WI38 (cell line): Measurements from ENCODE around the gene TNFAIP8L3.

Experiments
- H3K4me3 ChIP-seq: 2 replicates; pipeline ENCODE4 v1.5.1; 2011; ENCODE audit warnings: low read depth, mild to moderate bottlenecking, control low read depth, low read length
- CTCF ChIP-seq: IDR thresholded peaks from 2 replicates; pipeline ENCODE4 v1.5.1; 2012; ENCODE audit warnings: low read depth, mild to moderate bottlenecking, control low read depth, low read length

Gene TNFAIP8L3

GRCh38 chr15:51134416-51135199 lies 39.9 kb upstream of the TNFAIP8L3 start:
- H3K4me3 ChIP-seq: no peak overlapping the region
- TF ChIP-seq CTCF: no peak

DNA sequence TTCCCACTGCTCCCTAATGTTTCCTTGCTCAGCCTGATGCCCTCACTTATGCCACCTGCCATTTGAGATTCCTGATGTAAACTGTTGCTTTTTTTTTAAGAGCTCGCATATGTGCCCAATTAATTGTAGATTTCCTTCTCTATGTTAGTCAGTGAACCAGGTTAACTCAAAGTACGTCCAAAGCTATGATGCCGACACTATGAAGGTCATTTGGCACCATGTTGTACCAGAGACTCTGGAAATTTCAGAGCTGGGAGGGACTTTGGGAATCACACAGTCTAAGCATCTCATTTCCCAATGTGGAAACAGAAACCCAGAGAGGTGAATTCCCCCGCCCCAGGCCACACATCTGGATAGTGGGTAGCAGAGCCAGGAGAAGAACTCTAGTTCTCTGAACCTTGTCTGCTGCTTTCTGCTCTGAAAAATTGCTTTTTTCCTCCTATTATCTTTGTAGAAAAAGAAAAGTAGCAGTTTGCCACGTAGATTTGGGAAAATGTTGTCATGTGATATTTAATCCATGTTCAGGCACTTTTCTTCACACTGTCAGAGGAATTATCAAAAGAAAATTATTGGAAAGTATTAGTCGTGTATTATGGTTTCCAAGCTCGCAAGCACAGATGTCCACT lies 38.5 kb upstream of the TNFAIP8L3 start:
- no peak for TF ChIP-seq CTCF
- no peak overlapping the region for H3K4me3 ChIP-seq

- peak; percentile 99 for TF ChIP-seq CTCF
Observed at GRCh38 chr15:51132384-51133139, 37.9 kb upstream of the TNFAIP8L3 start.

GRCh38 chr15:51131596-51132290 lies 37.0 kb upstream of the TNFAIP8L3 start:
- H3K4me3 ChIP-seq: no peak overlapping the region
- no peak for TF ChIP-seq CTCF

More at GRCh38 chr15:51132384-51133139, 37.9 kb upstream of the TNFAIP8L3 start:
- no peak overlapping the region for H3K4me3 ChIP-seq

GRCh38 chr15:51130344-51130743 lies 35.6 kb upstream of the TNFAIP8L3 start:
- no peak for TF ChIP-seq CTCF
- H3K4me3 ChIP-seq: no peak overlapping the region

GRCh38 chr15:51129535-51130188 lies 35.0 kb upstream of the TNFAIP8L3 start:
- no peak overlapping the region for H3K4me3 ChIP-seq
- TF ChIP-seq CTCF: no peak
